ENCODE results near the gene GMDS. TPM values are rescaled to one million over a fixed set of nuclear protein-coding genes. Genes with fewer than 3 reads are reported as not detected.

GMDS gene
- polyA plus RNA-seq, 1 donor (not counting 4 experiments of a cell fraction or from before 2014, with no cell fraction given), result 22.1 TPM

DNA sequence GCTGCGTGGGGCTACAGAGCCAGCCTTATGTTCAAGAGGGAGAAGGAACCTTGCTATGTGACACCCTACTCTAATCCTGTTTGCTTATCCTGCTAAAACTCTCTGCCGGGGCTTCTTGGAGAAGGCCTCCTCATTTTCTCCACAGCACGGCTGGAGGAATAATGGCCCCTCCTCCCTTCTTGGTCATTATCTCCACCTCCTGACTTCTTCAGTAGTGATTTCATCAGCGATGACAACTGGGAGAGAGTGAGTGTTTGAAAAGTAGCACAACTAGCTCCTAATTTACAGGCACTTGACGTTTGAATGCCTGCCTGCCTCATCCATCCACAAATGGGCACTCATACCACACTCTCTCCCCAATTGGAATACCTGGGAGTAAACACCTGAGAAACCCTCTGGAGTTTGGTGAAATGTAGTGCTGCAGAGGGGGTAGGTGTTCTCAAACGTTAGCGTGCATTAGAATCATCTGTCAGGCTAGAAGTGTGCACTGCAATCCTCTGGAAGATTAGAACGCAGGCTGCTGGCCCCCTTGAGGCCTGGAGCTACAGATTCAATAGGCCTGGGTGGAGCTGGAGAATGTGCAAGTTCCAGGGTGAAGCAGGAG lies 487.2 kb downstream of the GMDS start:
- H3K4me3 ChIP-seq (ENCODE audit: control insufficient read depth in 2 of 3, extremely low read depth in 1 of 3, insufficient read depth in 2 of 3, low read depth in 1 of 3, low read length in 3 of 3), result no peak overlapping the region
- no peaks in the 10 kb centered on the region for H3K79me2 ChIP-seq (ENCODE audit: control insufficient read depth, insufficient read depth, low read length)
- H4K20me1 ChIP-seq (ENCODE audit: control insufficient read depth, extremely low read depth, insufficient read depth, low read length), result no peaks in the 10 kb centered on the region
- TF ChIP-seq EZH2 (IDR thresholded peaks at IDR 0.05; ENCODE audit: low read length), result no peak
- no peak for TF ChIP-seq CTCF (optimal IDR thresholded peaks at IDR 0.05 in 1 of 3, IDR thresholded peaks at IDR 0.05 in 1 of 3, conservative IDR thresholded peaks at IDR 0.05 in 1 of 3; ENCODE audit: extremely low read depth in 1 of 3, insufficient read depth in 2 of 3, low read length in 3 of 3)
- no peak overlapping the region for H3K4me2 ChIP-seq (ENCODE audit: control insufficient read depth, extremely low read depth, insufficient read depth, low read depth, low read length)
- H3K9me1 ChIP-seq (ENCODE audit: control insufficient read depth, extremely low read depth, insufficient read depth, low read length), result no peaks in the 10 kb centered on the region
- no peak overlapping the region for H2AFZ ChIP-seq (ENCODE audit: control insufficient read depth, low read length)
- dilution Hi-C loops (cut with MboI; ENCODE audit: extremely low pct_ligation_motif_present, low sequenced_read_pairs), result no loop called here
- H3K27ac ChIP-seq (ENCODE audit: control insufficient read depth, insufficient read depth, low read length), result no peak overlapping the region
- no peak overlapping the region for H3K9ac ChIP-seq (ENCODE audit: control insufficient read depth, extremely low read depth, insufficient read depth, low read length)
- peaks cover 7% of the 10 kb centered on the region for H3K4me1 ChIP-seq (ENCODE audit: control insufficient read depth, extremely low read depth, insufficient read depth, low read length)
- no peaks in the 10 kb centered on the region for H3K27me3 ChIP-seq (ENCODE audit: control insufficient read depth, extremely low read depth, insufficient read depth, low read length)
- H3K36me3 ChIP-seq (ENCODE audit: control insufficient read depth in 2 of 2, extremely low read depth in 1 of 2, insufficient read depth in 2 of 2, low read length in 2 of 2), result no peaks in the 10 kb centered on the region
- H3K9me3 ChIP-seq (ENCODE audit: control insufficient read depth, low read depth, low read length), result no peaks in the 10 kb centered on the region
- DNase-seq (ENCODE audit: low read depth, low spot score), result no peak
- FAIRE-seq, result no peak

- Histone ChIP-seq H2AFZ (ENCODE audit: control insufficient read depth, low read length) (no peak overlapping the region), H3K27ac (ENCODE audit: control insufficient read depth, insufficient read depth, low read length) (no peak overlapping the region), H3K9me1 (ENCODE audit: control insufficient read depth, extremely low read depth, insufficient read depth, low read length) (no peaks in the 10 kb centered on the region), H3K9ac (ENCODE audit: control insufficient read depth, extremely low read depth, insufficient read depth, low read length) (no peak overlapping the region), H3K79me2 (ENCODE audit: control insufficient read depth, insufficient read depth, low read length) (no peaks in the 10 kb centered on the region), H3K4me1 (ENCODE audit: control insufficient read depth, extremely low read depth, insufficient read depth, low read length) (peaks cover 1% of the 10 kb centered on the region), H3K4me2 (ENCODE audit: control insufficient read depth, extremely low read depth, insufficient read depth, low read depth, low read length) (no peak overlapping the region), H3K9me3 (ENCODE audit: control insufficient read depth, low read depth, low read length) (no peaks in the 10 kb centered on the region), H3K27me3 (ENCODE audit: control insufficient read depth, extremely low read depth, insufficient read depth, low read length) (no peaks in the 10 kb centered on the region), H4K20me1 (ENCODE audit: control insufficient read depth, extremely low read depth, insufficient read depth, low read length) (no peaks in the 10 kb centered on the region), H3K36me3 (ENCODE audit: control insufficient read depth in 2 of 2, extremely low read depth in 1 of 2, insufficient read depth in 2 of 2, low read length in 2 of 2) (no peaks in the 10 kb centered on the region), H3K4me3 (ENCODE audit: control insufficient read depth in 2 of 3, extremely low read depth in 1 of 3, insufficient read depth in 2 of 3, low read depth in 1 of 3, low read length in 3 of 3) (no peak overlapping the region)
- dilution Hi-C loops (cut with MboI; ENCODE audit: extremely low pct_ligation_motif_present, low sequenced_read_pairs), result no loop called here
- TF ChIP-seq CTCF (optimal IDR thresholded peaks at IDR 0.05 in 1 of 3, IDR thresholded peaks at IDR 0.05 in 1 of 3, conservative IDR thresholded peaks at IDR 0.05 in 1 of 3; ENCODE audit: extremely low read depth in 1 of 3, insufficient read depth in 2 of 3, low read length in 3 of 3), result no peak
- TF ChIP-seq EZH2 (IDR thresholded peaks at IDR 0.05; ENCODE audit: low read length), result no peak
- no peak for FAIRE-seq
- DNase-seq (ENCODE audit: low read depth, low spot score), result no peak
Observed at GRCh38 chr6:1757131-1757530, 488.3 kb downstream of the GMDS start.

Measured in keratinocyte (primary cell).